Measurements from ENCODE around the gene IL1RN. TPM values are rescaled to one million over a fixed set of nuclear protein-coding genes. Genes with fewer than 3 reads are reported as not detected.

The IL1RN gene
- total and polyA plus RNA-seq, 2 of the 13 experiments (the other 11 are each of a cell fraction or from before 2014, with no cell fraction given), result 21.2 to 101 TPM

DNA sequence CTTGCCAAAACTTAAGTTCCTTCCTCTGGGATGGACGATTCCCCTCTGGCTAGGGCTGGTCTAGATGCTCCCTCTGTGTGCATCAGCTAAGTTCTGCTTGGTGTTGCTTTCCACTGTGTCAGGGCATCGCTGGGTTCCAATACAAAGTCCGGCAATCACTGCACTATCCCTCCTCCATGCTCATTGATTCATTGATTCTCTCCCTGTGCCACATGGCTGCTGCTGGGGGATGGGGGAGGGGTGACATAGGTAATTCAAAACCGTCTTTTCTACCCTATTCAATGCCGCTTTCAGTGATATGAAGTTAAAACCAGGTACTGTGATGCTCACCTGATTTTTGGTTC, 22.8 kb downstream of the IL1RN start (continued):
- TF ChIP-seq, protein P1, sequence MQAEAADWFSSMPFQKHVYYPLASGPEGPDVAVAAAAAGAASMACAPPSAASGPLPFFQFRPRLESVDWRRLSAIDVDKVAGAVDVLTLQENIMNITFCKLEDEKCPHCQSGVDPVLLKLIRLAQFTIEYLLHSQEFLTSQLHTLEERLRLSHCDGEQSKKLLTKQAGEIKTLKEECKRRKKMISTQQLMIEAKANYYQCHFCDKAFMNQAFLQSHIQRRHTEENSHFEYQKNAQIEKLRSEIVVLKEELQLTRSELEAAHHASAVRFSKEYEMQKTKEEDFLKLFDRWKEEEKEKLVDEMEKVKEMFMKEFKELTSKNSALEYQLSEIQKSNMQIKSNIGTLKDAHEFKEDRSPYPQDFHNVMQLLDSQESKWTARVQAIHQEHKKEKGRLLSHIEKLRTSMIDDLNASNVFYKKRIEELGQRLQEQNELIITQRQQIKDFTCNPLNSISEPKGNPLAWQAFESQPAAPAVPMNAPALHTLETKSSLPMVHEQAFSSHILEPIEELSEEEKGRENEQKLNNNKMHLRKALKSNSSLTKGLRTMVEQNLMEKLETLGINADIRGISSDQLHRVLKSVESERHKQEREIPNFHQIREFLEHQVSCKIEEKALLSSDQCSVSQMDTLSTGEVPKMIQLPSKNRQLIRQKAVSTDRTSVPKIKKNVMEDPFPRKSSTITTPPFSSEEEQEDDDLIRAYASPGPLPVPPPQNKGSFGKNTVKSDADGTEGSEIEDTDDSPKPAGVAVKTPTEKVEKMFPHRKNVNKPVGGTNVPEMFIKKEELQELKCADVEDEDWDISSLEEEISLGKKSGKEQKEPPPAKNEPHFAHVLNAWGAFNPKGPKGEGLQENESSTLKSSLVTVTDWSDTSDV (CRISPR knock-in tag; IDR thresholded peaks at IDR 0.05), result no peak
- TF ChIP-seq, protein P2, sequence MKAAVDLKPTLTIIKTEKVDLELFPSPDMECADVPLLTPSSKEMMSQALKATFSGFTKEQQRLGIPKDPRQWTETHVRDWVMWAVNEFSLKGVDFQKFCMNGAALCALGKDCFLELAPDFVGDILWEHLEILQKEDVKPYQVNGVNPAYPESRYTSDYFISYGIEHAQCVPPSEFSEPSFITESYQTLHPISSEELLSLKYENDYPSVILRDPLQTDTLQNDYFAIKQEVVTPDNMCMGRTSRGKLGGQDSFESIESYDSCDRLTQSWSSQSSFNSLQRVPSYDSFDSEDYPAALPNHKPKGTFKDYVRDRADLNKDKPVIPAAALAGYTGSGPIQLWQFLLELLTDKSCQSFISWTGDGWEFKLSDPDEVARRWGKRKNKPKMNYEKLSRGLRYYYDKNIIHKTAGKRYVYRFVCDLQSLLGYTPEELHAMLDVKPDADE (CRISPR knock-in tag; IDR thresholded peaks at IDR 0.05), result no peak
- no peak for TF ChIP-seq ZNF160 (CRISPR knock-in tag; IDR thresholded peaks at IDR 0.05)
- TF ChIP-seq HCFC1 (IDR thresholded peaks at IDR 0.05; ENCODE audit: low read depth, low read length), result no peak
- TF ChIP-seq, protein P3, sequence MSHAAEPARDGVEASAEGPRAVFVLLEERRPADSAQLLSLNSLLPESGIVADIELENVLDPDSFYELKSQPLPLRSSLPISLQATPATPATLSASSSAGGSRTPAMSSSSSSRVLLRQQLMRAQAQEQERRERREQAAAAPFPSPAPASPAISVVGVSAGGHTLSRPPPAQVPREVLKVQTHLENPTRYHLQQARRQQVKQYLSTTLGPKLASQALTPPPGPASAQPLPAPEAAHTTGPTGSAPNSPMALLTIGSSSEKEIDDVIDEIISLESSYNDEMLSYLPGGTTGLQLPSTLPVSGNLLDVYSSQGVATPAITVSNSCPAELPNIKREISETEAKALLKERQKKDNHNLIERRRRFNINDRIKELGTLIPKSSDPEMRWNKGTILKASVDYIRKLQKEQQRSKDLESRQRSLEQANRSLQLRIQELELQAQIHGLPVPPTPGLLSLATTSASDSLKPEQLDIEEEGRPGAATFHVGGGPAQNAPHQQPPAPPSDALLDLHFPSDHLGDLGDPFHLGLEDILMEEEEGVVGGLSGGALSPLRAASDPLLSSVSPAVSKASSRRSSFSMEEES (CRISPR knock-in tag; IDR thresholded peaks at IDR 0.05), result no peak
- TF ChIP-seq TCF12 (IDR thresholded peaks at IDR 0.05), result no peak
- TF ChIP-seq TCF12 (CRISPR knock-in tag; IDR thresholded peaks at IDR 0.05), result no peak
- TF ChIP-seq, protein P4, sequence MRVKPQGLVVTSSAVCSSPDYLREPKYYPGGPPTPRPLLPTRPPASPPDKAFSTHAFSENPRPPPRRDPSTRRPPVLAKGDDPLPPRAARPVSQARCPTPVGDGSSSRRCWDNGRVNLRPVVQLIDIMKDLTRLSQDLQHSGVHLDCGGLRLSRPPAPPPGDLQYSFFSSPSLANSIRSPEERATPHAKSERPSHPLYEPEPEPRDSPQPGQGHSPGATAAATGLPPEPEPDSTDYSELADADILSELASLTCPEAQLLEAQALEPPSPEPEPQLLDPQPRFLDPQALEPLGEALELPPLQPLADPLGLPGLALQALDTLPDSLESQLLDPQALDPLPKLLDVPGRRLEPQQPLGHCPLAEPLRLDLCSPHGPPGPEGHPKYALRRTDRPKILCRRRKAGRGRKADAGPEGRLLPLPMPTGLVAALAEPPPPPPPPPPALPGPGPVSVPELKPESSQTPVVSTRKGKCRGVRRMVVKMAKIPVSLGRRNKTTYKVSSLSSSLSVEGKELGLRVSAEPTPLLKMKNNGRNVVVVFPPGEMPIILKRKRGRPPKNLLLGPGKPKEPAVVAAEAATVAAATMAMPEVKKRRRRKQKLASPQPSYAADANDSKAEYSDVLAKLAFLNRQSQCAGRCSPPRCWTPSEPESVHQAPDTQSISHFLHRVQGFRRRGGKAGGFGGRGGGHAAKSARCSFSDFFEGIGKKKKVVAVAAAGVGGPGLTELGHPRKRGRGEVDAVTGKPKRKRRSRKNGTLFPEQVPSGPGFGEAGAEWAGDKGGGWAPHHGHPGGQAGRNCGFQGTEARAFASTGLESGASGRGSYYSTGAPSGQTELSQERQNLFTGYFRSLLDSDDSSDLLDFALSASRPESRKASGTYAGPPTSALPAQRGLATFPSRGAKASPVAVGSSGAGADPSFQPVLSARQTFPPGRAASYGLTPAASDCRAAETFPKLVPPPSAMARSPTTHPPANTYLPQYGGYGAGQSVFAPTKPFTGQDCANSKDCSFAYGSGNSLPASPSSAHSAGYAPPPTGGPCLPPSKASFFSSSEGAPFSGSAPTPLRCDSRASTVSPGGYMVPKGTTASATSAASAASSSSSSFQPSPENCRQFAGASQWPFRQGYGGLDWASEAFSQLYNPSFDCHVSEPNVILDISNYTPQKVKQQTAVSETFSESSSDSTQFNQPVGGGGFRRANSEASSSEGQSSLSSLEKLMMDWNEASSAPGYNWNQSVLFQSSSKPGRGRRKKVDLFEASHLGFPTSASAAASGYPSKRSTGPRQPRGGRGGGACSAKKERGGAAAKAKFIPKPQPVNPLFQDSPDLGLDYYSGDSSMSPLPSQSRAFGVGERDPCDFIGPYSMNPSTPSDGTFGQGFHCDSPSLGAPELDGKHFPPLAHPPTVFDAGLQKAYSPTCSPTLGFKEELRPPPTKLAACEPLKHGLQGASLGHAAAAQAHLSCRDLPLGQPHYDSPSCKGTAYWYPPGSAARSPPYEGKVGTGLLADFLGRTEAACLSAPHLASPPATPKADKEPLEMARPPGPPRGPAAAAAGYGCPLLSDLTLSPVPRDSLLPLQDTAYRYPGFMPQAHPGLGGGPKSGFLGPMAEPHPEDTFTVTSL (CRISPR knock-in tag; IDR thresholded peaks at IDR 0.05; ENCODE audit: borderline replicate concordance), result no peak
- TF ChIP-seq SIN3A (IDR thresholded peaks at IDR 0.05; ENCODE audit: borderline replicate concordance, low read depth, low read length), result no peak
- TF ChIP-seq, protein P5, sequence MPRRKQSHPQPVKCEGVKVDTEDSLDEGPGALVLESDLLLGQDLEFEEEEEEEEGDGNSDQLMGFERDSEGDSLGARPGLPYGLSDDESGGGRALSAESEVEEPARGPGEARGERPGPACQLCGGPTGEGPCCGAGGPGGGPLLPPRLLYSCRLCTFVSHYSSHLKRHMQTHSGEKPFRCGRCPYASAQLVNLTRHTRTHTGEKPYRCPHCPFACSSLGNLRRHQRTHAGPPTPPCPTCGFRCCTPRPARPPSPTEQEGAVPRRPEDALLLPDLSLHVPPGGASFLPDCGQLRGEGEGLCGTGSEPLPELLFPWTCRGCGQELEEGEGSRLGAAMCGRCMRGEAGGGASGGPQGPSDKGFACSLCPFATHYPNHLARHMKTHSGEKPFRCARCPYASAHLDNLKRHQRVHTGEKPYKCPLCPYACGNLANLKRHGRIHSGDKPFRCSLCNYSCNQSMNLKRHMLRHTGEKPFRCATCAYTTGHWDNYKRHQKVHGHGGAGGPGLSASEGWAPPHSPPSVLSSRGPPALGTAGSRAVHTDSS (CRISPR knock-in tag; conservative IDR thresholded peaks at IDR 0.05), result no peak
- TF ChIP-seq ASH2L (IDR thresholded peaks at IDR 0.05; ENCODE audit: insufficient read length, low read depth, low read length), result no peak
- TF ChIP-seq SALL1 (CRISPR knock-in tag; IDR thresholded peaks at IDR 0.05), result 0 out of 2 replicates have a peak, but pooled peaks have one; percentile 12
- TF ChIP-seq SETDB1 (CRISPR knock-in tag; IDR thresholded peaks at IDR 0.05; ENCODE audit: borderline replicate concordance), result no peak
- TF ChIP-seq, protein P6, sequence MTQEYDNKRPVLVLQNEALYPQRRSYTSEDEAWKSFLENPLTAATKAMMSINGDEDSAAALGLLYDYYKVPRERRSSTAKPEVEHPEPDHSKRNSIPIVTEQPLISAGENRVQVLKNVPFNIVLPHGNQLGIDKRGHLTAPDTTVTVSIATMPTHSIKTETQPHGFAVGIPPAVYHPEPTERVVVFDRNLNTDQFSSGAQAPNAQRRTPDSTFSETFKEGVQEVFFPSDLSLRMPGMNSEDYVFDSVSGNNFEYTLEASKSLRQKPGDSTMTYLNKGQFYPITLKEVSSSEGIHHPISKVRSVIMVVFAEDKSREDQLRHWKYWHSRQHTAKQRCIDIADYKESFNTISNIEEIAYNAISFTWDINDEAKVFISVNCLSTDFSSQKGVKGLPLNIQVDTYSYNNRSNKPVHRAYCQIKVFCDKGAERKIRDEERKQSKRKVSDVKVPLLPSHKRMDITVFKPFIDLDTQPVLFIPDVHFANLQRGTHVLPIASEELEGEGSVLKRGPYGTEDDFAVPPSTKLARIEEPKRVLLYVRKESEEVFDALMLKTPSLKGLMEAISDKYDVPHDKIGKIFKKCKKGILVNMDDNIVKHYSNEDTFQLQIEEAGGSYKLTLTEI (CRISPR knock-in tag; conservative IDR thresholded peaks at IDR 0.05), result no peak
- TF ChIP-seq ZBTB7A (CRISPR knock-in tag; IDR thresholded peaks at IDR 0.05), result no peak
